GM03348 (cell line): ENCODE results near the gene EID3.
"Not testable (repeated sequence)": the region's sequence is repeated elsewhere in the genome, so short reads cannot be mapped to it uniquely, and the experiment has no call there.

ENCODE experiments used
- DNase-seq: peaks from one replicate; pipeline ENCODE4 v3.0.0; 2012; ENCODE audit warnings: low spot score

EID3 gene

GRCh38 chr12:104290320-104290719 is 13.2 kb upstream of the EID3 start:
- no peak for DNase-seq

- DNase-seq = no peak
These were observed 12.7 kb upstream of the EID3 start for GRCh38 chr12:104290855-104291254.

DNA sequence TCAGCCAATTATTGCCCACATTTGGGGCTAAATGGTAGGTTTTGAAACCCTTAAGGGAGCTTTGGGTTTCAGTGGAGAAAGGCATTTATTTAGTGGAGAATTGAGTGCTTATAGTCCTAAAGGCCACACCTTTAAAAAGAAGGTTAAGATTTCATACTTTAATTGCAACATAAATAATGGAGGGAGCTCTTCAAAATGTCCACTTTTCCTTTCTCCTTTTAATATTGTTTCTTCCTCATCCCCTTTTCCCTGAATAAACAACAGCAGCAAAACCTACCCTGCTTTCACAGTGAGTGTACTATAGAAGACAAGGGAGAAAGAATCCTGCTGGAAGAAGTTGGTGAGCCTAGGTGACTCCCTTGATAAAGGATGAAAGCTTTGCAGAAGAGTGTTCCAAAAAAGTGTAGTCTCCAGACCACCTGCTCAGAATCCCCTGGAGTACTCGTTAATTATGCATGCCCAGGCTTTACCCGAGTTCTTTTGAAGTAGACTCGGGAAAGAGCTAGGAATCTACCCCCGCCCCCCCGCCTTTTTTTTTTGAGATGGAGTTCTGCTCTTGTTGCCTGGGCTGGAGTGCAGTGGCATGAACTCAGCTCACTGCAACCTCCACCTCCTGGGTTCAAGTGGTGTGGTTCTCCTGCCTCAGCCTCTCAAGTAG is 11.5 kb upstream of the EID3 start:
- DNase-seq = no peak

GRCh38 chr12:104292872-104293794 is 10.4 kb upstream of the EID3 start:
- no peak for DNase-seq

- not testable (repeated sequence) for DNase-seq
These were observed 9.2 kb upstream of the EID3 start for GRCh38 chr12:104294158-104294859.

GRCh38 chr12:104294927-104295668 is 8.4 kb upstream of the EID3 start:
- DNase-seq = no peak

DNA sequence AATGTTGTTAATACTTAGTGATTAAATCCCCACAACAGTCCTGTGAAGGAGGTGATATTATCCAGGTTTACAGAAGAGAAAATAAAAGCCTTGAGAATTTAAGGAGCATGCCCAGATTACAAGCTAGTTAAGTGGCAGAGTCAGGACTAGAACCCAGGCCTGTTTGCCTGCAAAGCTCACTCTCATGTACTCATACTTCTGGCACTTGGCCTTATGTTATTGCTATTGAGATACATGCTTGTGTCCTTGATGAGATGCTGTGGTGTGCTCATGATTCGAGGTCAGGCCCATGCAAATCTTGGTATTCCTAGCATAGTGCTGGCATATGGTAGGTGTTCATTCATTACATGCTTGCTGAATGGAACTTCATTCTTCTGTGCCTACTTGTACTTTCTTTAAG is 7.6 kb upstream of the EID3 start:
- DNase-seq = no peak

GRCh38 chr12:104296718-104297117 is 6.8 kb upstream of the EID3 start:
- DNase-seq = no peak

GRCh38 chr12:104297477-104298113 is 5.9 kb upstream of the EID3 start:
- no peak for DNase-seq

GRCh38 chr12:104299842-104300481 is 3.6 kb upstream of the EID3 start:
- no peak for DNase-seq

DNA sequence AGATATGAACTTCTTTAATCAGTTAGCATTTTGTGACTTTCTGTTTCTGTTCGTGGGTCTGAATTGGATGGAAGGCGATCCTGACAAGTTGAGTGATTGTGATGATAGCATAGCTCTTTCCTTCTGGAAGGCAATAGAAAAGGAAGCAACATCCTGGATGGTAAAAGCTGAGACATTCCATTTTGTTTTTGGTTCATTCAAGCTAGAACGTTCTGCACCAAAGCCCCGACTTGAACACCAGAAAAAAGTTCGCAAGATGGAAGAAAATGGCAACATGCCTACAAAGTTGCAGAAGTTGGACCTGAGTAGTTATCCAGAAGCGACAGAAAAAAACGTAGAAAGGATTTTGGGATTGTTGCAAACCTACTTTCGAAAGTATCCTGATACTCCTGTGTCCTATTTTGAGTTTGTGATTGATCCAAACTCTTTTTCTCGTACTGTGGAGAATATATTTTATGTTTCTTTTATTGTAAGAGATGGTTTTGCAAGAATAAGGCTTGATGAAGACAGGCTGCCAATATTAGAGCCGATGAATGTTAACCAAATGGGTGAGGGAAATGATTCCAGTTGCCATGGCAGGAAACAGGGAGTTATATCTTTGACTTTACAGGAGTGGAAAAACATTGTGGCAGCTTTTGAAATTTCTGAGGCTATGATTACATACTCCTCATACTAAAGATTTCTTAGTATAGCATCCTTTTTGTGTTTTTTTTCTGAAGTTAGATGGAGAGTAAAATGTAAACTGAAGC is 896 bp downstream of the EID3 start:
- DNase-seq = no peak

DNA sequence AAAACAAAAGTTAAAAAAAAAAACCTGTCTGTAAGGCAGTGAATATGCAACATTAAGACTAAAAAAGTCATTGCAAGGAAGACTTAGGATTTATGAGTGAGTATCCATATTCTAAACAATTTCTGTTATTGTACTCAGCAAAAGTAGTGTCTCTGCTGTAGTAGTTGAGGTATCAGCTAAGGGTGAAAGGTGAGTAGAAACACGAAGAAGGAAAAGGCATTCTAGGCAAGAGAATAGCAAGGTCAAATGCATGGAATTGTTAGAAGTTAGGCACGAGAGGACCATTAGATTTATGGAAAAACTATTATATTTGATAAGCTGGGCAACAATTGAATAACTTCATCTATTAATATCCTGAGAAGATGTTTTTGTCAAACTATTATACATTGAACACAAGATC is 1.8 kb downstream of the EID3 start:
- DNase-seq = no peak

DNA sequence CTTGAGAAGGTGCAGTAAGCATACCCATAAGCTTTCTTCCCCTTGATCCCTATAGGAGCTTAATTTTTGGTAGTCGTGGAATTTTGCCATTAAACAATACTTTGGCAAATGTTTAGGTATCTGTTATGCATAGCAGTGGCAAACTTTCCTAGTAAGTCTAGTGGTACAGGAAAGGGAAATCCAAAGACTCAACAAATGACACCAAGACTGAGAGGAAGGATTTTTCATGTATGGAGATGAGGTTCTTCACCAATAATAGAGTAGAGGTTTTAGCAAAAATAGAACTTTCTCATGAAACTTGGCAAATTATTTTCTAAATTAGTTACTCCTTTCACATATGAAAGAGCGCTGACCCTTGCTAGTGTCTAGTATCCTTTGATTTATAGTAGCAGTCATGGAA is 2.8 kb downstream of the EID3 start:
- no peak for DNase-seq

GRCh38 chr12:104306943-104307654 is 3.6 kb downstream of the EID3 start:
- no peak for DNase-seq

DNA sequence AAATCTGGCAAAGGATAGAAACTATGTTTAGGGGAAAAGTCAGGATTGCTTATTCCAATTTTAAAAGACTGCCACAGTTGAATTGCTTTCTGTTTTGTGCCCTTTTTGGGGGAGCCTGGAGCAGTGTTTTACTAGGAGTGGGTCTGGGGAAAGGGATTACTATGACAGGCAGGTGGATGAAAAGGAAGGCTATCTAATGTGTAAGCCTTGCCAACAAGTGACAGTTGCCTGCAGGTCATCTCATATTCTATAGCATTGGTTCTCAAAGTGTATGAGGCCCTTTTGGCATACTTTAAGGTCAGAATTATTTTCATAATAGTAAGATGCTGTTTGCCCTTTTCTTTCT is 4.1 kb downstream of the EID3 start:
- no peak for DNase-seq

GRCh38 chr12:104309446-104309993 is 6.0 kb downstream of the EID3 start:
- no peak for DNase-seq

- no peak for DNase-seq
These were observed 7.5 kb downstream of the EID3 start for GRCh38 chr12:104310751-104311633.

DNA sequence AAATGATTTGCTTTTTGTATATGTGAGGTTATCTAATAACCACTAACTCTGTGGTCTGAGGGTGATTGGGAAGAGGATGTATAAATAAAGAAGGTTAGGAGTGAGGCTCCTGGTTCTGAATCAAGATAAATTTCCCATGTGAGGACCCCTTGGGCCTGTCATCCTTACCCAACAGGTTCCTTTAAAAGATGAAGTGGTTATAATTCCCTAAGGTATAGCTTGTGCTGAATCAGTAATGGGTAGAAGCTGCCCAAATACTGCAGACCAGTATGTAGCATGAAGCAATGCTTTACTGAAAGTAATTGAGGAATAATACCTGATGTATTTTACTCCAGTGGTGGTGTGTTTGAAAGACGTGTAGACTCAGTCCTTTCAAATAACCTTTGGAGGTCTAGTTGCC is 8.7 kb downstream of the EID3 start:
- no peak for DNase-seq

DNA sequence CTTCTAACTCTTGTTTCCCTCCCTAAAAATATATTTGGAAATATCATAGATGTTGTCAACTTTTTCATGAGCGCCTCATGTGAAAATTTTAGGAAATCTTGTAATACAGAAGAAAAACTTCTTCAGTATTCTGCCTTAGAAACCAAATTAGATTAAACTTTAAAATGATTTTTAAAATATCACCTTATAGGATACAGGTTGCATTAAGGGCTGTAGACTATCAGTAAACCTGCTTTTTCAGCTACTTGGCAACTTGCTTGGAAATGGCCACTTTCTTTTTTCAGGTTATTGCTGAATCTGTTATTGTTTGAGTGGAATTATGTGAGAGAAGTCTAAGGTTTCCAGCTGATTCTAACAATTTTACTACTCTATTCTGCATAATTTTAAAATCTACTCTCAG is 9.1 kb downstream of the EID3 start:
- DNase-seq = no peak
